ENCODE data around the gene IGSF21. TPM values are rescaled to one million over a fixed set of nuclear protein-coding genes. Genes with fewer than 3 reads are reported as not detected.

The IGSF21 gene
- total RNA-seq, 2 experiments from 2014 or later, result not detected

DNA sequence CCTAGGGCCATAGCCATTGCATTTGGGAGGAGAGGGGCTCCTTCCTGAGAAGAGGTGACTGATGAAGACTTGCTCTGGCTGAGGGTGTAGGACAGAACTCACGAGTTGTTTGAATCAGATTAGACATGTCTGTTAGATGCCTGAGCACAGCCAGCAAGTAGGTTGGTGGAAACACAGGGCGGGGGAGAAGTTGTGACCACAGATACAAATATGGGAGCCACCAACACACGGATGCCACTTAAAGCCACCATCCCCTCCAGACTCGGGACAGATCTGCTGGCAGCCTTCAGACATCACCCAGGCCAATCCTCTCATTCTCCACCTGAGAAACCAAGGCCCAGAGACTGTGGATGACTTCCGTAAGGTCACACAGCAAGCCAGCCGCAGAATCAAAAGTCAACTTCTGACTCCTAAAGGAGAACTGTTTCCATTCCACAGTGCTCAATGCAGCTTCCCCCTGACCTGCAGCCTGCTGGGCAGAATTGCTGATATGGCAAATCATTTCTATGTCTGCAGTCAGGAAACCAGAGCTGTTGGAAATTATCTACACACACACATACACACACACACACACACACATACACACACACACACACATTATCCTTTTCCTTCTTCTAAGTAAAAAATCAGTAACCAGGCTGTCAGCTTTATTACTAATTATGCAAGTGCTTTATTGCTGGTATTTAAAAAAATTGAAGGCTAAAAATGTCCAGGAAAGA lies 196.7 kb downstream of the IGSF21 start:
- CTCF ChIA-PET, result no interaction called here
- H3K27me3 Mint-ChIP-seq, result peaks cover 1% of the 10 kb centered on the region
- no peak for DNase-seq
- no peaks in the 10 kb centered on the region for H3K4me1 Mint-ChIP-seq (ENCODE audit: low read depth)
- no peak overlapping the region for H3K27ac Mint-ChIP-seq
- intact Hi-C loops (cut with micrococcal nuclease), result no loop called here
- no peak overlapping the region for H3K4me3 Mint-ChIP-seq
- POLR2A ChIA-PET, result no interaction called here
- no peak for ATAC-seq
- H3K9me3 Mint-ChIP-seq, result no peaks in the 10 kb centered on the region
- TF ChIP-seq, protein P1, sequence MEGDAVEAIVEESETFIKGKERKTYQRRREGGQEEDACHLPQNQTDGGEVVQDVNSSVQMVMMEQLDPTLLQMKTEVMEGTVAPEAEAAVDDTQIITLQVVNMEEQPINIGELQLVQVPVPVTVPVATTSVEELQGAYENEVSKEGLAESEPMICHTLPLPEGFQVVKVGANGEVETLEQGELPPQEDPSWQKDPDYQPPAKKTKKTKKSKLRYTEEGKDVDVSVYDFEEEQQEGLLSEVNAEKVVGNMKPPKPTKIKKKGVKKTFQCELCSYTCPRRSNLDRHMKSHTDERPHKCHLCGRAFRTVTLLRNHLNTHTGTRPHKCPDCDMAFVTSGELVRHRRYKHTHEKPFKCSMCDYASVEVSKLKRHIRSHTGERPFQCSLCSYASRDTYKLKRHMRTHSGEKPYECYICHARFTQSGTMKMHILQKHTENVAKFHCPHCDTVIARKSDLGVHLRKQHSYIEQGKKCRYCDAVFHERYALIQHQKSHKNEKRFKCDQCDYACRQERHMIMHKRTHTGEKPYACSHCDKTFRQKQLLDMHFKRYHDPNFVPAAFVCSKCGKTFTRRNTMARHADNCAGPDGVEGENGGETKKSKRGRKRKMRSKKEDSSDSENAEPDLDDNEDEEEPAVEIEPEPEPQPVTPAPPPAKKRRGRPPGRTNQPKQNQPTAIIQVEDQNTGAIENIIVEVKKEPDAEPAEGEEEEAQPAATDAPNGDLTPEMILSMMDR (IDR thresholded peaks at IDR 0.05), result no peak
- H3K36me3 Mint-ChIP-seq (ENCODE audit: low read depth), result no peaks in the 10 kb centered on the region

DNA sequence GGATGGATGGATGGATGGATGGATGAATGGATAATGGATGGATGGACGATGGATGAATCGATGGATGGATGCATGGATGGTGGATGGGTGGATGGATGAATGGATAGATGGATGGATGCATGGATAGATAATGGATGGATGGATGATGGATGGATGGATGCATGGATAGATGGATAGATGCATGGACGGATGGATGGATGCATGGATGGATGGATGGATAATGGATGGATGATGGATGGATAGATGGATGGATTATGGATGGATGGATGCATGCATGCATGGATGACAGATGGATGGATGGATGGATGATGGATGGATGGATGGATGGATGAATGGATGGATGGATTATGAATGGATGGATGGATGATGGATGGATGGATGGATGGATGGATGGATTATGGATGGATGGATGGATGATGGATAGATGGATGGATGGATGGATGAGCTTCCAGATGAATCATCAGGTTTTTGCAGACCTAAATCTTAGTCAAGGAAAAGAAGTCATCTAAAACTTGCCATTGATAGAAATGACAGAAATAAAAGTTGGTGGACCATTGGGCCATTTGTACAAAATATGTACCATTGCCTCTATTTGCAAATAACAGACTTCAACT lies 197.7 kb downstream of the IGSF21 start:
- no peak overlapping the region for H3K4me3 Mint-ChIP-seq
- no peaks in the 10 kb centered on the region for H3K9me3 Mint-ChIP-seq
- no peak for ATAC-seq
- ChIA-PET POLR2A (no interaction called here), CTCF (interaction anchor here (2.3 kb wide), 1 partner anchor 276 kb away, joined by 6 read pairs; no protein-coding TSS in a partner anchor)
- H3K27ac Mint-ChIP-seq, result no peak overlapping the region
- intact Hi-C loops (cut with micrococcal nuclease), result no loop called here
- DNase-seq, result no peak
- TF ChIP-seq, protein P1 (IDR thresholded peaks at IDR 0.05), result no peak
- H3K27me3 Mint-ChIP-seq, result no peaks in the 10 kb centered on the region
- no peaks in the 10 kb centered on the region for H3K36me3 Mint-ChIP-seq (ENCODE audit: low read depth)
- H3K4me1 Mint-ChIP-seq (ENCODE audit: low read depth), result no peaks in the 10 kb centered on the region

DNA sequence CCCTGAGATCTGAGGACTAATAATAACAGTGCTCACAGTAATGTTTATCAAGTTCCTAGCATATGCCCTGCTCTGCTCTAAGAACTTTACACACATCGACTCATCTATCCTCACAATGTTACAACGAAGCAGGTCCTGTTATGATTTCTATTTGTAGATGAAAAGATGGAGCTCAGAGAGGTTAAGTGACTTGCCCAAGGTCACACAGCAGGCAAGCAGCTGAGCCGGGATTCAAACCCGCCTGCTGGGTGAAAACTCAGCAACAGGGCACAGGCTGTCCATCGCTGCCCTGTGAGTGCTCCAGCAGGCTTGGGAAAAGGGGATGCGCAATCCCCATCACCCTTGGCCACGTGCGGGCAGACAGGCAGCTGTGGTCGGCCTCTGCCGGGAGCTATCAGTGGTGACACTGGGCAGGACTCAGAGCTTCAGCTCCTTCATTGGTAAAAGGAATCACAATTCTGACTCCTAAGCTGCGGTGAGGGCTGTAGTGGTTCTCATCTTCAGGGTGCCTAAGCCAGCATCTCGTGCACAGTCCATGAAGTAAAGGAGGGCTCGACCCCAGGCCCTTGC lies 199.8 kb downstream of the IGSF21 start:
- TF ChIP-seq, protein P1 (IDR thresholded peaks at IDR 0.05), result no peak
- H3K4me3 Mint-ChIP-seq, result no peak overlapping the region
- ATAC-seq, result no peak
- peaks cover 4% of the 10 kb centered on the region for H3K27me3 Mint-ChIP-seq
- no peaks in the 10 kb centered on the region for H3K36me3 Mint-ChIP-seq (ENCODE audit: low read depth)
- CTCF ChIA-PET, result interaction anchor here (2.3 kb wide), 1 partner anchor 274 kb away, joined by 6 read pairs; no protein-coding TSS in a partner anchor
- POLR2A ChIA-PET, result no interaction called here
- DNase-seq, result no peak
- no peaks in the 10 kb centered on the region for H3K9me3 Mint-ChIP-seq
- H3K4me1 Mint-ChIP-seq (ENCODE audit: low read depth), result no peaks in the 10 kb centered on the region
- intact Hi-C loops (cut with micrococcal nuclease), result no loop called here
- no peak overlapping the region for H3K27ac Mint-ChIP-seq

DNA sequence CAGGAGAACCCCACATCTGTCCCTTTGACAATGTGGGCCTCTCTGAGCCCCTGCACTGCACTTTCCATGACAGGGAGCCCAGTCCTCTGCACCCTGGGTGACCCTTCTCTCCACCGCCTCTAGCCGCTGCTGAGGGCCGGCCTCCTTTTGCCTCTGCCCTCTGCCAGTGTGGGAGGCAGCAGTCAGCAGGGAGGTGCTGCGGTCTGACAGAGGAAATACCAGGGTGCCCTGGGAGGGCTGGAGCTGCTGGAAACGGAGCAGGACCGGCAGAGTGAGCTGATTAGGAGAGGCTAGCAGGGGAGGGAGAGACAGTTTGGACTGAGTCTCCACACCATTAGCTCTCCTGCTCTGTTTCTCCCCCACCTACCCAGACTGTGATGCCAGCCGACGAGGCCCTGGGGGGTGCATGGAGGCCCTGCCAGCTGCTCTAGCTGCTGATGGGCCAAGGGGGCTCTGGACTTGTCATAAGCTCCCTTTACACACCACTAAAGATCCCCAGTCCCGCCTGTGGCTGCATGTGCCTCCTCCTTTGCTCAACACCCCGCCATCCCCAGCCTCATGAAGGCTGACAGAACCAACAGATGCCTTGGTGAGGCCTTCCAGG lies 202.1 kb downstream of the IGSF21 start:
- Mint-ChIP-seq H3K4me3 (no peak overlapping the region), H3K27me3 (peaks cover 4% of the 10 kb centered on the region), H3K36me3 (ENCODE audit: low read depth) (no peaks in the 10 kb centered on the region), H3K9me3 (no peaks in the 10 kb centered on the region), H3K27ac (no peak overlapping the region), H3K4me1 (ENCODE audit: low read depth) (no peaks in the 10 kb centered on the region)
- ATAC-seq, result no peak
- intact Hi-C loops (cut with micrococcal nuclease), result no loop called here
- DNase-seq, result no peak
- POLR2A ChIA-PET, result no interaction called here
- TF ChIP-seq, protein P1 (IDR thresholded peaks at IDR 0.05), result no peak
- CTCF ChIA-PET, result no interaction called here

DNA sequence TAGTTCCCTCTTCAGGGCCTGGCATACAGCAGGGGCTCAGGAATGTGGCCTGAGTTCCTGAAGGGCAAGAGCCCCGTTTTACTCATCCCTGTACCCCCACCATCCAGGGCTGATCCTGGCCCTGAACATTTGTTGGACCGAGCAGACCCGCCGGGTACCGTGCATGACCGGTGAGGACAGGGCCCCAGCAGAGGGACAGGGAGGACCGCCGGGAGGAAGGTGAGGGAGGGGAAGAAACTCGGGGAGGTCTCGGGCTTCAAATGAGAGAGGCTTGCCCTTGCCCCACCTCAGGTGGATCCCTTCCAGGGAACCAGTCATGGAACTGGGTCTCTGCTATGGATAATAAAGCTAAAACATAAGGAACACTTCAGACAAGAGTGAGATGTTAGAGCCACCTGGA lies 205.4 kb downstream of the IGSF21 start:
- no peak overlapping the region for H3K27ac Mint-ChIP-seq
- no peaks in the 10 kb centered on the region for H3K4me1 Mint-ChIP-seq (ENCODE audit: low read depth)
- TF ChIP-seq, protein P1 (IDR thresholded peaks at IDR 0.05), result no peak
- no peak for DNase-seq
- intact Hi-C loops (cut with micrococcal nuclease), result no loop called here
- ChIA-PET POLR2A (no interaction called here), CTCF (interaction anchor here (1.4 kb wide), 1 partner anchor 11 kb away, joined by 3 read pairs; no protein-coding TSS in a partner anchor)
- no peak overlapping the region for H3K4me3 Mint-ChIP-seq
- no peaks in the 10 kb centered on the region for H3K9me3 Mint-ChIP-seq
- H3K36me3 Mint-ChIP-seq (ENCODE audit: low read depth), result no peaks in the 10 kb centered on the region
- H3K27me3 Mint-ChIP-seq, result peaks cover 6% of the 10 kb centered on the region
- no peak for ATAC-seq

All from activated CD8-positive, alpha-beta T cell treated with anti-CD3 and anti-CD28 coated beads for 36 hours (primary cell).